ENCODE results near the gene GAB1.

GAB1 gene

DNA sequence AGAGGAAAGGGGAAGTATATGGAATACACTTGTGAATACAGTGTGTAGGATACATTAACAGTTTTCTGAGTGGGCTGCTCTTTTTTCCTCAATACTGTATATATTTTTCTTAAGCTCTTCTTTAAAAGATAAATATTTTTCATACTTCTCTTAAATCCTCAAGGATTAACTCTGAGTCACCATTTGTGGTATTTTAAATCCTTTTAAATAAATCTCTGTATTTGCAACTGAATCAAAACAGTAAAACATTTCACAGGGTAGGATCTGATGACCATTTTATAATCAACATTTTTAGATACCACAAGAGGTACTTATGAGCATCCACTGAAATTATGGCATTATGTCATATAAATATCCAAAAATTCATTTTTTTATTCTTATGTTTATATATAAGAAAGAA lies 87.6 kb downstream of the GAB1 start:
- no peak for DNase-seq

DNA sequence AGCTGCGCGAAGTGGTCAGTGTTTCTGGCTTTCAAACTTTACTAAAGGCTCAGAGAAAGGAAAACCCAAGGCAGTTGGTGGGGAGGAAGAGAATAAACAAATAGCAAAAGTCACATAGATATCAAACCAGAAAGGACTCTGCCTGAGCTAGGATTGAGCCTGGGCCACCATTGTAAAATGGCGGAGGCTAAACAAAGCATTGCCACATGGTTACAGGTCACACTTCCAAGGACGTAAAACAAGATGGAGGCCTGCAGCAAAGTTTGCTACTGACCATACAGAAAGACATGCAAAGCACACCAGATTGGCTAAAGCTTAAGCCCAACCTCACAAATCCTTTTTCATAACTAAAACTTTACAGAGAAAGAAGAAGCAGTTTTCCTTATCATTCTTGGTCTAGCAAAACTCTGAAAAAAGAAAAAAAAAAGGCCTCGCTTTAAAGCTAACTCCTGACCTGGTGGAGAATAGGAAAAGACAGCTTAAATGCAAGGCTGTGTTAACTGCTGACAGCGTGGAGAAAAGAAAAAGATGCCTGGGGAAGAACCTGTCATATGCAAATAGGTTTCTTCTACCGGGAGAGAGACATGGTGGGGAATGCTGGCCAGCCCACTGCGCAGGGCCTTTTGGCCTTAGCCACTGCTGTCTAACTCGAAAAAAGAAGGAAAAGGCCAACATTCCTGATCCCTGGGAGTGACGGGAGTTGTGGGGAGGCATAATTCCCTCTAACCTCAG lies 95.0 kb downstream of the GAB1 start:
- DNase-seq: no peak

DNA sequence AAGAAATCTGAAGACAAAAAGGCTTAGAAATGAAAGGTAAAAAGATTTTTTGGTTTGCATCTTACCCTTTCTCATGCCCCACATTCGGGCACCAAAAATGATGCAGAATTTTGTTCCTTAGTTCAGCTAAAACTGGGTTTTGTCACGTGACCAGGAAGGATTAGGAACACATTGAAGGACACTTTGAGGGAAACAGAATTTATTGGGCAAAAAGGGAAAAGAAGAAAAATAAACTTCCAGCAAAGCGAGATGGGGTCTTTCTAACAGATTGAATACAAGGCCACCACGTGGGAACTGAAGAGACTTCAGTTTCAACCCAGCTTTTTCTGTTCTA lies 95.5 kb downstream of the GAB1 start:
- no peak for DNase-seq

DNA sequence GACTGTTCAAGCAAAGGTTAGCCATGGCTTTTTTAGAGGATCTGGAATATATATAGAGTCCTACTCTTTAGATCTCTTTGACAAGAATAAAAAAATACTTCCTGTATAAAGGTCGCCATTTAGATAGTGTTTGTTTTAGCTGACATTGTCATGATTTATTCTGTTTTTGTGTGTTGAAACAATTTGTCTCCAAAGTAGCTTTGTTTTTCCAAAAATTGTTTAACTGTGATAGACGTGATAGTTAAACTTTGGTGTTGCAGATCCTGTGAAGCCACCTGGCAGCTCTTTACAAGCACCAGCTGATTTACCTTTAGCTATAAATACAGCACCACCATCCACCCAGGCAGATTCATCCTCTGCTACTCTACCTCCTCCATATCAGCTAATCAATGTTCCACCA lies 96.6 kb downstream of the GAB1 start:
- no peak for DNase-seq

DNA sequence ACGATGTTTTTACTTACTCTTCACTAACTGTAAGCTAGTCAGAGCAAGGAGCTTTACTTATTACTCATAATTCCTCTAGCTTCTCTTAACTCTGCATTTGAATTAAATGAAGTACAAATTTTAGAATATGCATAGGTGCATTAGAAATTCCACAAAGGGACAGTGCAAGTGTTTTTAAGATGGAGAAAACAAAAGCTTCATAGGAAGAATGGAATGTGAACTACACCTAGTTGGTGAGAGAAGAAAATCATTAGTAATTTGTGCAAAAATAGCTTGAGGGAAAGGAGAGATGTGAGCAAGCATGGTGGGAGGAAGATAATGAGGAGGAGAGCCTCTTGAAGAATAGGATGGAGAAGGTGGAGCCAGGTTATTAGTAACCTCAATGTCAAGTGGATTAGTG lies 99.3 kb downstream of the GAB1 start:
- no peak for DNase-seq

DNA sequence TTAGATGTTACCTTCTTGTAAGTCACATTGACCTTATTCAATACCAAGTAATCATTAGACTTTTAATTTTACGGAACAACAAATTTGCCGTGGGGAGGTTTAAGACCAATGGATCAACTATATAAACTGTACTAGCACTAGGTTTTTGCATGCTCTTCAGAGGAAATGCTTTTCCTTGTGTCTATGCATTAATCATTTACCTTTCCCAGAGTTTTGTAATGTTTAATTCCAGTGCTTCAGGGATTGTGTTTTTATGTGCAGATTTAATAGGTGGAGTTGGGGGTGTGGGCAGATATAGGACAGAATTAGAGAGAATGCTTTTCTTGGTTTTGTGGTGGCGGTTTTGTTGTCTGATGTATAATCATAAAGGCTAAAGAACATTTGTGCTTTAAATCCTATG lies 100.8 kb downstream of the GAB1 start:
- DNase-seq: no peak

DNA sequence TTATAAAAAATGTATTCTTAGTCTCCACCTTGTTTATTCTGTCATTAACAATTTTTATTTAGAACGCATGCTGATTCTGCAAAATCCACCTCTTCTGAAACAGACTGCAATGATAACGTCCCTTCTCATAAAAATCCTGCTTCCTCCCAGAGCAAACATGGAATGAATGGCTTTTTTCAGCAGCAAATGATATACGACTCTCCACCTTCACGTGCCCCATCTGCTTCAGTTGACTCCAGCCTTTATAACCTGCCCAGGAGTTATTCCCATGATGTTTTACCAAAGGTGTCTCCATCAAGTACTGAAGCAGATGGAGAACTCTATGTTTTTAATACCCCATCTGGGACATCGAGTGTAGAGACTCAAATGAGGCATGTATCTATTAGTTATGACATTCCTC lies 101.3 kb downstream of the GAB1 start:
- DNase-seq: no peak

DNA sequence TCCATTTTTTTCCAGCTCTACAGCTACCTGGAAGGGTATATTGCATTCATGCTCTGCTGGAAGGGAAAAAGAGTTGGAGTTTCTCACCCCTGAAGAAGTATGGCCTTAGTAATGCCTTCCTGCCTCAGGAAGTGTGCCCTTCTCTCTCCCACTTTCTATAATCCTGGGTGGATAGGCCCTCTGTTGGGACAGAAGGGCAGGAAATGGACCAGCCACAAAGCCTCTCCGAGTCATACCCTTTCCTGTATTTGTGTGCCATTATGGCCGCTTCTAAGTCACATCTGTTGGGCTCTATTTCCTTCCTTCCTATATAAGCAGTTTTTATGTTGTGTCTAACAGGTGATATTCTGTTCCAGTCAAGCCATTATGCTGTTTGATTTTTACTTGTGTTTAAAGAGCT lies 102.0 kb downstream of the GAB1 start:
- DNase-seq: no peak

DNA sequence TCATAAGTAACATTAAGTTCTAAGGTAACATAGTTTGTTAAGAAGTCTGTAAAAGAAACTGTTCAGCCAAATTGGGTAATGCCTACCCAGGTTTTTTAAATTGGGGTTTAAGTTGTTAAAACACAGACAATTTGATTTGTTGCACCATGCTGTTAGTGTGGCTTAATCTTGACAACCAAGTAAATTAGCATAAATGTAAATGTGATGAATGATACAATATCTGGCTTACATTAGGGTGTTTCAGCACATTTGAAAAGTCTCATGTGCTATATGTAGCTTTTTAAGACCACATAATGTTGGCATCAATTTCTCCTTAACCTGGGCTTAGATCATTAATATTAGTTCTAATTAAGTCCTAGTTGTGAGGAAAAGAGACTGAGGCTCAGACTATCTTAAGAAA lies 104.4 kb downstream of the GAB1 start:
- no peak for DNase-seq

DNA sequence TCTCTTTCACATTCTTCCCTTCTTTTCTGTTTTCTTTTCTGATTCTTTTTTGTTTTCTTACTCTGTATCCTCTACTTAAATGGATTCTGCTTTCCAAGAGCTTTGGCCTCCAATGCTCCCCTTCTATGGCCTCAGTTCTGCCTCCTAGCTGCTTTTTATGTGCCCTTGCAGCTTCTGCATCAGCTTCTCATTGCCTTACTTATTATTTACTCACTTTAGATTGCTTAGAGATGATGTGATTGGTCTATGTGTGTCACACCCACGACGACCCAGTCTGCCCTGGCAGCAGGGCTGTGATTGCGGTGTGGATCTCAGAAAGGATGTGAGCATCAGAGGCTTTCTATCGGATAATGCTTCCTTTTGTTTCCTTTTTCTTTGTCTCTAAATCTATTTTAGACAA lies 105.0 kb downstream of the GAB1 start:
- DNase-seq: no peak

DNA sequence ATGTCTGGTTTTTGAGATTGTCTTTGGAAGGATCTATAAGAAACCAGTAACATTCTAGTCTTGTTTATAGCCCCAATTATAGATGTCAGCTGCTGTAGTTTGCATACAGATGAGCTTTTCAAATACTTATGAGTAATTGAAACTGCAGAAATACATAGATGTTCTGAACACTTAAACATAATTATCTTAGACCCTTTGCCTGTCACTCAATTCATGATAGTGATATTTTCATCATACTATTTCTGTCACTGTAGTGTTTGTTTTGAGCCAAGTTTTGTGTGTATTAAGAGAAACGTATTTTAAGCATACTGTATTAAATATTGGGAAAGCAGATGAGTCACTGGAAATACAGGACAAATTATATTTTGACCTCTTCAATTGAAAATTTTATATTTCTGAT lies 107.1 kb downstream of the GAB1 start:
- DNase-seq: no peak

DNA sequence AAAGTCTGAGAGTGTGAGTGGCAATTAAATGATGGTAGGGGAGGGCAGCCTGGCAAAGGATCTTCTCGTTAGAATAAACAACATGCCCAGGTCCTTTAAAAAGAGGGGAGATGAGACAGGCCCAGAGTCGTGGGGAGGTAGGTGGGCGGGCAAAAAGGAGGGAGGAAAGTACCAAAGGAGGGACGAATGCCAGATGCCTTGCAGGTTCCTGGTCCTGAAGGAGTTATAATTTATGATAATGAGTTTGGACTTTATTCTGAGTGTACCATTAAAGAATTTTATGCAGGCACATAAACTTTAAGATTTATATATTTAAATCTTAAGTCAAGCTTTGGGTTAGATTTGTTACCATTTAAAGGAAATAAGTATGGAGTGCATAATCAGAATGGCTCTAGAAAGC lies 114.5 kb downstream of the GAB1 start:
- no peak for DNase-seq

DNA sequence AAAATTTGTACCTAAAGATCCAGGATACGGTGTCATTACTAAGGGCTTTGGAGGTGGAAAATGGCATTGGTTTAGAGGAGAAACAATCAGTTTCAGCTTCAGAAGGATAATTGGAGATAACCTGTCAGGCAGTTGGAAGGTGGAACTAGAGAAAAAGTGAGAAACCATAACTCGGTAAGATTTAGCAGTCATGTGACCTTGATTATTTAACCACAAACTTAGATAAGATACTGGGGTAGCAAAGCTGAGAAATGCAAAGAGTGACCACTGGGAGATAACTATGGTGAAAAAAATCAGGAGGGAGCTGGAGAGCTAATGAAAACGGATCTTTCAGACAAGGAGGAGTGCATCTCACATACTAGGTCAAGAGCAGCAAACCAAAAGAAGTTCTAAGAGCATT lies 118.5 kb downstream of the GAB1 start:
- no peak for DNase-seq

DNA sequence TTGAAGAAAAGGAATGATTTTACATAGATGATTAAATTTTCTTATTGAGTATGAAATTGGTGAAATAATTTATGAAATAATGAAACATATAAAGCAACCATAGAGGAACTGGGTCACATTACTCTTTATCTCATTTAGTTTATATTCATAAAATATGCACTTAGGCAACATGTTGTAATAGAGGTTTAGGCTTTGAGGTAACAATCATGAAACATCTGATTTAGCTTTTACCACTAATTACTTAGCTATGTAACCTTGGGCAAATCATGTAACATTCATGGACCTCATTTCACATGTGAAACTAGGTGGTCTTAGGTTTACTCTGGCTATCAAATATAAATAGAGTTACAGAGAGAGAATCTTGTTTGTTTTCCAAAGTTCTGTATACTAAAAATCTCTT lies 122.3 kb downstream of the GAB1 start:
- no peak for DNase-seq

DNA sequence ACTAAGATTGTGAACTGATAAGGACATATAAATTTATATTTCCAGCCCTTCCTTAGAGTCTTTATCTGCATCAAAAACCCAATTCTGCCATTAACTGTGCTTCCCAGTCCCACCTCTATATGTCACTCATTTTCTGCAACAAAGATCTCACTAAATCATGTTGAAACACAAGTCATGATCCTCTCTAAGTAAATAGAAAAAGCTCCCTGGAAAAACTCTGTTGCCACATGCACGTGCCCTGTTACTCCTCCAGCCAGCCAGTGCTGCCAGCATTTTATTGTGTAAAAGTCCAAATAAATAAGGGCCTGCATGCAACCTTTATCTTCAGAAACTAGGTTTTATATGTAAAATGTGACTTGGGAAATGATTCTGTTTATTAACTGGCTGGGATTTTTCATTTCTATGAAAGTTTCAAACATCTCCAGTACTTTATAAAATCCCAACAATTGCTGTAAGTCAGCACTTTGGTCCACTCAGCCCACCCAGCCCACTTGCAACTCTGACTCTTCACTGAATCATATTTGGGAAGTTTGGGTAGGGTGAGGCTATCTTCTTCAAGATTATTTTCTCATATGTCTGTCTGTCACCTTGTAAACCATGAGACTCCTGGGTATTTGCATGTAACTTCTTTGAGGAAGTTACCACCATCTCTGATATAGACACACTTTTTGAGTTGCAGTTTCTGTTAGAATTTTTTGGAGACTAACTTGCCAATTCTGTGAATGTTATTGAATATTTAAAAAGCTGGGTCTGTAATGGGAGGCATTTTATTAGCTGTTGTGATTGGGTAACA lies 136.9 kb downstream of the GAB1 start:
- no peak for DNase-seq

DNA sequence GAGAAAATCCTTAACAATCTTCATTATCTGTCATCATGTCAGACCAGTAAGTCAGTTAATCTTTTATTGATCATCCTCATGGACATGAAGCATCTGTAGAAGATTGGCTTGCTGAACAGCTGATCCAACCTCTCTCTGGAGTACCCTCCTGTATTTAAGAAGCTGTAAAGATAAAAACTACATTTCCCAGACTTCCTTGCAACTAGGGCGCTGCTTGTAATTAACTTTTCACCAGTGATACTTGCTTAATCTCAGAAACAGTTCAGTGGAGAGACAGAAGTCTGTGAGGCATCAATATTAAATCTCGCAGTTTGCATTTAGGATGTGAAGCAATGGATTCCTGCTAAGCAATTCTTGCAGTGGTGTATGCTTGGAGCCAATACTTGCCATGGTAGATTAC lies 140.8 kb downstream of the GAB1 start:
- no peak for DNase-seq

DNA sequence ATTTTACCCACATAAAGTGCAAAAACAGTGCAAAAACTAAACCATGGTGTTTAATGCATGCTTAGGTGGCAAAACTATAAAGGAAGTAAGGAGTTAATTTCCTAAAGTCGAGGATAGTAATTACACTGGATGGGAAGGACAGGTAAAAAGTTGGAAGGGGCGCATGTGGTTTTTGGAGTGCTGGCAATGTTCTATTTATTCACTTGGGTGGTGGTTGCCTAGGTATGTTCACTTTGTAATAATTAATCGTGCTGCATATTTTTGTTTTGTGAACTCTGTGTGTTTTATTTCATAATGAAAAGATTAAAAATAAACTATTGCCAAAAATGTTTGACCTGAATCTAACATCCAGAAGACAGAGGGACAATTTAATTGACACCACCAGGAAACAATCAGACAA lies 144.7 kb downstream of the GAB1 start:
- DNase-seq: no peak

DNA sequence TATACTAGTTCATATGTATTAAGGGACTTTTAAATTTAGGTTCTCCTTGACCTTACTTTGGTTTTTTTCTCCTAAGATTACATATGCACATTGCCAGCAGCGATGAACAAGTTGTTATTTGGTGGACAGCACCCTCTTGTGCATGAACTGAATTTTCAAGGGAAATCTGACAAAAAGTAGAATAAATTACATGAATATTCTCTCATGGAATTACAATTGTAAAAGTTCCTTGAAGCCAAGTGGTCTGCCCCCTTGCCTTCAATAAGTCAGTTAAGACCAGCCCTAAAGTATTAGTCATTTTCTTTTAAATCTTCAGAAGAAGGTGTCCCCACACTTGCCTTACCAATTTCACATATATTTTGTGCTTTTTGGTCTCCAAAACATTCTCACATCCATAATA lies 146.2 kb downstream of the GAB1 start:
- peak; percentile 29 for DNase-seq

DNA sequence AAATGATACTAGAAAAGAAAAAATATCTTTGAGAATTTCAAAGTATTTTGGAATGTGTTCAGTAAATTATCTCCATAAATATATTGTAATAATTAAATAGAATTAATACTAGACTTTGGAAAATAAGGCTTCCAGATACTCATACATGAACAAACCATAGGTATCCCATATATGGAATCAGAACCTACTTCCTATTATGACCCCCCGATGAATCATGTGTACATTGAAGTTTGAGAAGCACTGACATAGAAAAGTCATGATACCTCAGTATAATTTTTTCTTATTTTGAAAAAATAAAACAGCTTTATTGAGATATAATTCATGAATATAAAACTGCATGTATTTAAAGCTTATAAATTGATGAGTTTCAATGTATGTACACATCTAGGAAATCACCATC lies 149.6 kb downstream of the GAB1 start:
- no peak for DNase-seq

DNA sequence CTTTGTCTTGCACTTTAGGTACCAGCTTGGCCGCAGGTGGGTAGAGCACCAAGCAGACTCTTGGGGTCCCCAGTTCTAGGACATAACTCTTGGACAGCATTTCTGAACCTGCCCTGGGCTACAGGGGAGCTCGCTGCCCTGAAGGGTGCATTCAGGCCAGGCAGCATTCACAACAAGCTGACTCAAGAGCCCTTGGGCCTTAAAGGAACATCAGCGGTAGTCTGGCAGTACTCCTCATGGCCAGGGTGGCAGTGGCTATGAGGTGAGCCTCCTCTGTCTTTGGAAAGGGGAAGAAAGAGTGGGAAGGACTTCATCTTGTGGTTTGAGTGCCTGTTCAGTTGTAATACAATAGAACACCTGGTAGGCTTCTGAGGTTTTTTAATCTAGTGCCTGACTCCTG lies 152.0 kb downstream of the GAB1 start:
- DNase-seq: no peak

DNA sequence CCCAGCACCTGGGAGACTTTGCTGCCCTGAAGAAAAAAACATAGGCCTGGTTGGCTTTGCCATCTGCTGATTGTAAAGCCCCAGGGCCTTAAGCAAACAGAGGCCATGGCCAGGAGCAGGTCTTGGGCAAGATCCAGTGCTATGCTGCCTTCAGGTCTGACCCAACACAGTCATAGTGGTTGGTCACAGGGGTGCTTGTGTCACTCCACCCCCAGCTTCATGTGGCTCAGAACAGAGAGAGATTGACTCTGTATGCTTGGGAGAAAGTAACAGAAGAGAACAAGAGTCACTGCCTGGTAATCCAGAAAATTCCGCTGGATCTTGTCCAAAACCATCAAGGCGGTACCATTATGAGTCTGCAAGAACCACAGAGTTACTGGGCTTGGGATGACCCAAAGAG lies 152.4 kb downstream of the GAB1 start:
- no peak for DNase-seq

DNA sequence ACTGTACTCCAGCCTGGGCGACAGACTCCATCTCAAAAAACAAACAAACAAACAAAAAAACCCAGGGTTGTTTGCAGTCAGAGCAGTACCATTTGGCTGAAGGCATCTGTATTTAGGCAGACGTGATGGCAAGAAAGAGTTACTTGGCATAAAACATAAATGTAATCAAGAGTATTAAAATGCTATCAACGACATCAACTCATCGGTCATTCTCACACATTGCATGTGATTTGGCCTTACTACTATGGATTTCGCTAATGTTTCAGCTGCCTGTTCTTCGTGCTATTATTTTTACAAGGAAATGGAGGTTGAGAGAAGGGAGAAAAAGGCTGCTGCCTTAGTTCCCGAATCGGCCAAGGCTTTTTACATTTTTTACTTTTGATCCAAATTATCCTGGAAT lies 161.3 kb downstream of the GAB1 start:
- no peak for DNase-seq

DNA sequence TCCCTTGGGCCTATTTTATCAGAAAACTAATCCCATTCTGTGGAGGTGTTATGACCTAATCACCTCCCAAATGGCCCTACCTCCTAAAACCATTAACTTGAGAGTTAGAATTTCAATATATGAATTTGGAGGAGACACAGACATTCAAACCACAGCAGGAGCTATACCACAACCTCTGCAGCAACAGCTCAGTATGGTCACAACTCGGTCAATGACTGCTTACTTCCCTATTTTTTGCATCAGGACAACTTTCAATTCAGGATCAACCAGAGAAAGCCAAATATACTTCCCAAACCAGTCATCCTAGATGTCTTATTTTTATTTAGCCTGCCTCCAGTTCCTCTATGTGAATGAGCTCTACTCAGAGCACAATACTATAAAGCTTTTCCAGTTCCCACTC lies 165.6 kb downstream of the GAB1 start:
- DNase-seq: no peak

DNA sequence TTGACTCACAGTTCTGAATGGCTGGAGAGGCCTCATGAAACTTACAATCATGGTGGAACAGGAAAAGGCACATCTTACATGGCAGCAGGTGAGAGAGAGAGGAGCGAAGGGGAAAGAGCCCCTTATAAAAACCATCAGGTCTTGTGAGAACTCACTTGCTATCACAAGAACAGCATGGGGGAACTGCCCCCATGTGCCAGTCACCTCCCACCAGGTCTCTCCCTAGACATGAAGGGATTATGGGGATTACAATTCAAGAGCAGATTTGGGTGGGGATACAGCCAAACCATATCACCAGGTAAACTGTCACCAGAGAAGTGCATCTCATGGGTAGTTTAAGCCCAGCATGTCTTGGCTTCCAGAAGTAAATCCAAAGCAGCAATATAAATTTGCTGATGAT lies 169.4 kb downstream of the GAB1 start:
- no peak for DNase-seq

DNA sequence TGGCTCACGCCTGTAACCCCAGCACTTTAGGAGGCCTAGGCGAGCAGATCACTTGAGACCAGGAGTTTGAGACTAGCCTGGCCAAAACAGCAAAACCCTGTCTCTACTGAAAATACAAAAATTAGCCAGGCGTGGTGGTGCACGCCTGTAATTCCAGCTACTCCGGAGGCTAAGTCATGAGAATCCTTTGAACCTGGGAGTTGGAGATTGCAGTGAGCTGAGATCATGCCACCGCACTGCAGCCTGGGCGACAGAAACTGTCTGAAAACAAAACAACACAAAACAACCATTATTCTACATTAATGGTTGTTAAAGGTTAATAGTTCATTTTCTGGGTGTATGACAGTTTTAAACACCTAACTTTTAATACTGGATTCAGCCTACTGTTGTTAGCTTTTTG lies 175.2 kb downstream of the GAB1 start:
- no peak for DNase-seq

Data from NCI-H1417 treated with DMSO at 0.1 percent for 48 hours (cell line).